ENCODE data around the gene OGFOD3.
"Not testable (repeated sequence)": the region's sequence is repeated elsewhere in the genome, so short reads cannot be mapped to it uniquely, and the experiment has no call there.

Gene OGFOD3

DNA sequence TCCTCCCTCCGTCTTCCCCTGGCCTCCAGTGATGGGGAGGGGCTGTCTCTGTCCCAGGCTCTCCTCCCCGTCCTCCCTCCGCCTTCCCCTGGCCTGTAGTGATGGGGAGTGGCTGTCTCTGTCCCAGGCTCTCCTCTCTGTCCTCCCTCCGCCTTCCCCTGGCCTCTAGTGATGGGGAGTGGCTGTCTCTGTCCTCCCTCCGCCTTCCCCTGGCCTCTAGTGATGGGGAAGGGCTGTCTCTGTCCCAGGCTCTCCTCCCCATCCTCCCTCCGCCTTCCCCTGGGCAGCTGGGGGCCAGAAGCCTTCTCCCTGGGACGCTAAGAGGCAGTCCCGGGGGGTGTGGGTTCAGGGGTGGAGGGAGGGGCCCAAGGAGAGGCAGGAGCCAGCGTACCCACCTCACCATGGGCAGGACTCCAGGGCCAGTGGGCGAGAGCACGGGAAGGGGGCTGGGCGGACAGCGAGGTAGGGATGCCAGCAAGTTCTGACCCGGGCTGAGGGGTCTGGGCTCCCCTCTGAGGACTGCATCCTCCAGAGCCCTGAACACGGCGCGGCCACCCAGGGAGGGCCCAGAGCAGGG lies 32.0 kb downstream of the OGFOD3 start:
- no peak for DNase-seq (ENCODE audit: extremely low spot score)
- ChIA-PET POLR2A (no interaction called here), CTCF (no interaction called here)
- TF ChIP-seq, protein P1, sequence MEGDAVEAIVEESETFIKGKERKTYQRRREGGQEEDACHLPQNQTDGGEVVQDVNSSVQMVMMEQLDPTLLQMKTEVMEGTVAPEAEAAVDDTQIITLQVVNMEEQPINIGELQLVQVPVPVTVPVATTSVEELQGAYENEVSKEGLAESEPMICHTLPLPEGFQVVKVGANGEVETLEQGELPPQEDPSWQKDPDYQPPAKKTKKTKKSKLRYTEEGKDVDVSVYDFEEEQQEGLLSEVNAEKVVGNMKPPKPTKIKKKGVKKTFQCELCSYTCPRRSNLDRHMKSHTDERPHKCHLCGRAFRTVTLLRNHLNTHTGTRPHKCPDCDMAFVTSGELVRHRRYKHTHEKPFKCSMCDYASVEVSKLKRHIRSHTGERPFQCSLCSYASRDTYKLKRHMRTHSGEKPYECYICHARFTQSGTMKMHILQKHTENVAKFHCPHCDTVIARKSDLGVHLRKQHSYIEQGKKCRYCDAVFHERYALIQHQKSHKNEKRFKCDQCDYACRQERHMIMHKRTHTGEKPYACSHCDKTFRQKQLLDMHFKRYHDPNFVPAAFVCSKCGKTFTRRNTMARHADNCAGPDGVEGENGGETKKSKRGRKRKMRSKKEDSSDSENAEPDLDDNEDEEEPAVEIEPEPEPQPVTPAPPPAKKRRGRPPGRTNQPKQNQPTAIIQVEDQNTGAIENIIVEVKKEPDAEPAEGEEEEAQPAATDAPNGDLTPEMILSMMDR (IDR thresholded peaks at IDR 0.05; ENCODE audit: control extremely low read depth, extremely low read depth, low read depth, missing control alignments), result no peak

DNA sequence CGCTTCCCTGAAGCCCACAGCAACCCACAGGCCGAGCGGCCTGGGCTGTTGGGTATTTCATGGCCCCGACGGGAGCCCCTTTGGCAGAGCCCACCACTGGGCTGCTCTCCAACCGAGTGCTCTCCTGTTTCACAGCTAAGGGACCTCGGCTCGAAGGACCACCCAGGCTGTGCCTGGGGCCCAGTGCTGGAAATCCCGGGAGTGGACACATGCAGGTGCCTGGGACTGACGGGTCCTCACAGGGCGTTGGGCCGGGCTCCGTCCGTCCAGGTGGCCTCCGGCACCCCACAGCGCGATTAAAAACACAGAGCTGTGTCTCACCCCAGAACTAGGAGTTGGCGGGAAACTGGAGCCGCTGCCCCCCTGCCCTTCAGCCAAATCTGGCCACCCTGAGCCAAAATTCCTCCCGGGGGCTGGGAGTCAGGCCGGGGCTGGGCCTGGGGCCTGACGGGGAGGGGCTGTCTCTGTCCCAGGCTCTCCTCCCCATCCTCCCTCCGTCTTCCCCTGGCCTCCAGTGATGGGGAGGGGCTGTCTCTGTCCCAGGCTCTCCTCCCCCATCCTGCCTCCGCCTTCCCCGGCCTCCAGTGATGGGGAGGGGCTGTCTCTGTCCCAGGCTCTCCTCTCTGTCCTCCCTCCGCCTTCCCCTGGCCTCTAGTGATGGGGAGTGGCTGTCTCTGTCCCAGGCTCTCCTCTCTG lies 32.7 kb downstream of the OGFOD3 start:
- TF ChIP-seq, protein P1 (IDR thresholded peaks at IDR 0.05; ENCODE audit: control extremely low read depth, extremely low read depth, low read depth, missing control alignments), result no peak
- ChIA-PET CTCF (no interaction called here), POLR2A (no interaction called here)
- DNase-seq (ENCODE audit: extremely low spot score), result no peak

DNA sequence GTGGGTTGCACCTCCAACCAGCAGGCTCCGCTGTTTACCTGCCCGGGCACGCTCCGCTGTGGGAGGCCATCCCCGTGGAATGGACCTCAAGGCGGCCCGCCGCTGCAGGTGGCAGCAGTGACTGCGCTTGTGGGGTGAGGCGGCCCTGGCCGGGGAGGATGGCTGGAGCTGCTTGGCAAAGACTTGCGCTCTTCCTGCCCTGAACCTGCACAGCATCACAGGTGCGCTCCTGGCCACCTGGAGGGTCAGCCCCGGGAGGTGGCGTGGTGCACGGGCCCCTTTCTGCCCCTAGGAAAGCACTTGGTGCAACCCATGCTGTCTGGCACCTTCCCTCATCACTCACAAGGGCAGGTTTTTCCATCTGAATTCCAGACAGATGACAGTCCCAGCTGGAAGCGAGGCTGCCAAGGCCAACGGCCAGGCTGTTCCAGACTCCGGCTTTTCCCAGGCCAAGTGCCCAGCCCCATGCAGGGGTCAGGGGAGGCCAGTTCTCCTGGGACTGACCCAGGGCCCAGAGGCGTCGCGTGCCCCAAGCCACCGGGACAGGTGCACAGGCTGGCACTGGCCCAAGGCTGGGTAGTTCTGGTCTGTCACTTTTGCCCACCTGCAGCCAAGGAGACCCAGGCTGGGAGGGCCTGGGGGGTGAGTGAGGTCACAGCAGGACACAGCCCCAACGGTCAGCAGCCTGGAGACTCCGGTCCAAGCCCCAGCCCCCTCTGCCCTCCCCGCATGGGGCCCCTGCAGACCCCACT lies 33.5 kb downstream of the OGFOD3 start:
- no peak for DNase-seq (ENCODE audit: extremely low spot score)
- ChIA-PET CTCF (no interaction called here), POLR2A (no interaction called here)
- TF ChIP-seq, protein P1 (IDR thresholded peaks at IDR 0.05; ENCODE audit: control extremely low read depth, extremely low read depth, low read depth, missing control alignments), result no peak

DNA sequence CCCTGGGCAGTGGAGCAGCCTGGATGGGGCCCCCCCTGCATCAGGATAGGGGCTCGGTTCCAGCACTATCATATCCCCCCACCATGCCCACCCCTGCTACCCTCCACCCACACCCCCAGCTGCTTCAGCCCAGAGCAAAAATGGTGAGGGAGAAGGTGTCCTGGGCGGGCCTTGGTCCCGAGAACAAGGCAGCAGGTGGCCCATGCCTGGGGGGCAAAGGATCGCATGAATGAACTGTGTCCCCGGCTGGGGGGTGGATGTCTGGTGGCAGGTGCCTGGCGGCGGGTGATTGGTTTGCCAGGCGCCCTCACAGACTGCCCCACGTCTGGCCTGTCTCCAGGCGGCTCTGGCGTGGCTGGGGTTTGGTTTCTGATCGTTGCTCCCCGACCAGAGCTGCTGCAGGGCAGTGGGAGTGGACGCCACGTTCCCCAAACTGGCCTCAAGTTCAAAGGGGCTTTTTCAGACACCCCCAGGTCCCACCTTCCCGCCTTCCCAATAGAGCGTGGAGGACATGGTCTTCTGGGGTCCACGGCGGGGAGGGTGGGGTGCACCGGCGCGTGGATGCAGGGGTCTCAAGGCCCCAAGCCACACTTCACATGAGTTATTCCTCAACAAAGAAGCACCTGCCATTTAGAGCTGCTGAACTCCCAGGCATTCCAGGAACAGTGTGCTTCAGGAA lies 34.2 kb downstream of the OGFOD3 start:
- POLR2A ChIA-PET, result no interaction called here
- DNase-seq (ENCODE audit: extremely low spot score), result no peak
- TF ChIP-seq, protein P1 (IDR thresholded peaks at IDR 0.05; ENCODE audit: control extremely low read depth, extremely low read depth, low read depth, missing control alignments), result no peak
- CTCF ChIA-PET, result no interaction called here

DNA sequence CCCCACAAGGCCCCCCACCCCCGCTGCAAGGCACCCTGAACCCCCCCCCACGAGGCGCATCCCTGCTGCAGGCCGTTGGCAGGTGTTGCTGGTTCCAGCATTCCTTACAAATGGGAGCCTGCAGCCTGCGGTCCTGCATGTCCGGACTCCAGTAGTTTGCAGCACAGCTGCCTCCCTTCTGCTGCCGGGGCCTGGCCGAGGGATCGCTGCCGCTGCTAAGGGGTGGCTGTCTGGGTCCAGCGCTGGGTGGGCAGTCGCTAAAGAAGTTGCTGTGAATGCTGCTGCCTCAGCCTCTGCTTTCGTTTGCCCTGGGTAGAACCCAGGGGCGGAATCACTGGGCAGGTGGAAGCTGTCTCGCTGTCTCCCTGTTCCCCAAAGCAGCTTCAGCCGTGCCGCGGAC lies 35.0 kb downstream of the OGFOD3 start:
- POLR2A ChIA-PET, result no interaction called here
- DNase-seq (ENCODE audit: extremely low spot score), result no peak
- TF ChIP-seq, protein P1 (IDR thresholded peaks at IDR 0.05; ENCODE audit: control extremely low read depth, extremely low read depth, low read depth, missing control alignments), result no peak
- CTCF ChIA-PET, result no interaction called here

DNA sequence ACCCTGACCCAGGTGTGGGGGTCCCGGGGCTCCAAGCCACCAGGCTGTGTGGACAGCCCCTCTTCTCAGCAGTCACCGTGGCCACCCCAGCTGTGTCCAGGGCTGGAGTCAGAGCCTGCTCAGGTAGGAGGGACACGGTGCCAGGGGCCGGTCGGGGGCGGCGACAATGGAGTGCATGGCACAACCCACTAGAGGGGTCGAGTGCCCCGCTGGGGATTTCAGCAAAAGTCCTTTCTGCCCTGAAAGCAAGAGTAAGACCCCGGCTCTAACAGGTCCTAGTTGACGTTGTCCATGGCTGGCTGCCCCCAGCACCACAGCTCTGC lies 35.5 kb downstream of the OGFOD3 start:
- CTCF ChIA-PET, result no interaction called here

DNA sequence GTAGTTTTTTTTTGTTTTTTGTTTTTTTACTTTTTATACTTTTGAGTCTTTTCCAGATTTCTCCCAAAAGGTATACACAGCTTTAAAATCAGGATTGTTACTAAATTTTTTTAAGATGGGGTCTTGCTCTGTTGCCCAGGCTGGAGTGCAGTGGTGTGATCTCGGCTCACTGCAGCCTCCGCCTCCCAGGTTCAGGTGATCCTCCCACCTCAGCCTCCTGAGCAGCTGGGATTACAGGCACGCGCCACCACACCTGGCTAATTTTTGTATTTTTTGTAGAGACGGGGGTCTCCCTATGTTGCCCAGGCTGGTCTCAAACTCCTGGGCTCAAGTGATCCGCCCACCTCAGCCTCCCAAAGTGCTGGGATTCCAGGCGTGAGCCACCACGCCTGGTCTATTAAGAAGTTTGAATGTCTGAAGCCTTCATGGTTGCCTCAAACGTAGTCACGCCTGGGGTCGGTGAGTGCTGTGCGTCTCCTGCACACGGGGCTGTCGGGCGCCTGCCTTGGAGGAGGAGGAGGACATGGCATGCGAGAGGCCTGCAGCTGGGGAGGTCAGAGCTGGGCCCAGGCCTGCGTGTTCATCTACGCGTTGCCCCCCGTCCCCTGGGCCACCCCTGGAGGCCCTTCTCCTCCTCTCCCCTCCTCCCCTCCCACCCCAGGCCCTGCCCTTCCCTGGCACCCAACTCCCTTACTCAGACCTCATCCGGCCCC lies 36.0 kb downstream of the OGFOD3 start:
- POLR2A ChIA-PET; CTCF ChIA-PET; DNase-seq (ENCODE audit: extremely low spot score): not testable (repeated sequence)

More for the DNA sequence above, 35.5 kb downstream of the OGFOD3 start:
- POLR2A ChIA-PET, result no interaction called here
- DNase-seq (ENCODE audit: extremely low spot score), result no peak
- TF ChIP-seq, protein P1 (IDR thresholded peaks at IDR 0.05; ENCODE audit: control extremely low read depth, extremely low read depth, low read depth, missing control alignments), result no peak

DNA sequence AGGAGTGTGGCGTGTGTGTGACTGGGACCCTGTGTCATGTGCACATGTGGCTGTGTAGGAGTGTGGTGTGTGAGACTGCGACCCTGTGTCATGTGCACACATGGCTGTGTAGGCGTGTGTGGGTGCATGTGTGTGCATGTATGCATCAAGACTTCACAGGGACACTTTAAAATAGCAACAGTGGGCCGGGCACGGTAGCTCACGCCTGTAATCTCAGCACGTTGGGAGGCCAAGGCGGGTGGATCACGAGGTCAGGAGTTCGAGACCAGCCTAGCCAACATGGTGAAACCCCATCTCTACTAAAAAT lies 36.7 kb downstream of the OGFOD3 start:
- DNase-seq (ENCODE audit: extremely low spot score); CTCF ChIA-PET; POLR2A ChIA-PET: not testable (repeated sequence)
